ENCODE measurements around the gene ANO7.

The ANO7 gene

DNA sequence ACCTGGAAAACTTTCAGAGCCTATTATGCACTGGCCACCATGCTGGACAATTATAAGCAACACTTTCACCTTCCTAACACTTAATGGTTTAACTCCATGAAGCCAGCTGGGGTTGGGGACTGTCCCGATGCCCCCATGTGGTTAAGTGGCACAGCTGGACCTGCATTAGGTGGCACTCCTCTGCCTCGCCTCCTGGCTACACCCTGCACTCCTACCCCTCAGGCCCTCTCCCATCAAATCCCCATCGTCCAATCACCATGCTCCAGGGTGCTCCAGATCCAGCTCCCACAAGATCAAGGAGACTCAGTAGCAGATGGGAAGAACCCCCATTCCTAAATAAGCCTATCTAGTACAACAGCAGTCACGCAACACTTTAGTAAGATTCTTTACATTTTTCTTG, 73.2 kb downstream of the ANO7 start:
- no peak overlapping the region for H3K4me3 ChIP-seq (ENCODE audit: low read length)
- H3F3A ChIP-seq (ENCODE audit: insufficient read depth, low read length): no peaks in the 10 kb centered on the region
- H2AFZ ChIP-seq (ENCODE audit: low read length): no peak overlapping the region
- H3K4me2 ChIP-seq (ENCODE audit: low read depth, low read length): no peak overlapping the region
- no peak for DNase-seq
- no peaks in the 10 kb centered on the region for H3K9me2 ChIP-seq (replicated peaks; ENCODE audit: insufficient read depth, low read length)
- no peaks in the 10 kb centered on the region for H3K27me3 ChIP-seq (replicated peaks; ENCODE audit: insufficient read depth, low read length)
- H3K79me2 ChIP-seq (ENCODE audit: low read length): peaks cover 69% of the 10 kb centered on the region
- TF ChIP-seq EZH2phosphoT487 (IDR thresholded peaks at IDR 0.05; ENCODE audit: low read length): no peak
- TF ChIP-seq, protein P1, sequence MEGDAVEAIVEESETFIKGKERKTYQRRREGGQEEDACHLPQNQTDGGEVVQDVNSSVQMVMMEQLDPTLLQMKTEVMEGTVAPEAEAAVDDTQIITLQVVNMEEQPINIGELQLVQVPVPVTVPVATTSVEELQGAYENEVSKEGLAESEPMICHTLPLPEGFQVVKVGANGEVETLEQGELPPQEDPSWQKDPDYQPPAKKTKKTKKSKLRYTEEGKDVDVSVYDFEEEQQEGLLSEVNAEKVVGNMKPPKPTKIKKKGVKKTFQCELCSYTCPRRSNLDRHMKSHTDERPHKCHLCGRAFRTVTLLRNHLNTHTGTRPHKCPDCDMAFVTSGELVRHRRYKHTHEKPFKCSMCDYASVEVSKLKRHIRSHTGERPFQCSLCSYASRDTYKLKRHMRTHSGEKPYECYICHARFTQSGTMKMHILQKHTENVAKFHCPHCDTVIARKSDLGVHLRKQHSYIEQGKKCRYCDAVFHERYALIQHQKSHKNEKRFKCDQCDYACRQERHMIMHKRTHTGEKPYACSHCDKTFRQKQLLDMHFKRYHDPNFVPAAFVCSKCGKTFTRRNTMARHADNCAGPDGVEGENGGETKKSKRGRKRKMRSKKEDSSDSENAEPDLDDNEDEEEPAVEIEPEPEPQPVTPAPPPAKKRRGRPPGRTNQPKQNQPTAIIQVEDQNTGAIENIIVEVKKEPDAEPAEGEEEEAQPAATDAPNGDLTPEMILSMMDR (IDR thresholded peaks at IDR 0.05; ENCODE audit: low read length): no peak
- no peak for TF ChIP-seq EZH2 (optimal IDR thresholded peaks at IDR 0.05; ENCODE audit: low read depth, low read length)
- H3K9me3 ChIP-seq (replicated peaks; ENCODE audit: insufficient read depth, low read length): no peaks in the 10 kb centered on the region
- H3K4me1 ChIP-seq (ENCODE audit: low read length): no peaks in the 10 kb centered on the region
- no peak overlapping the region for H3K27ac ChIP-seq (ENCODE audit: low read length)
- H3K36me3 ChIP-seq (replicated peaks; ENCODE audit: insufficient read depth, low read length): peaks cover 9% of the 10 kb centered on the region
- H4K20me1 ChIP-seq (ENCODE audit: insufficient read depth, low read length): no peaks in the 10 kb centered on the region
- H3K9ac ChIP-seq (ENCODE audit: low read length): no peak overlapping the region

DNA sequence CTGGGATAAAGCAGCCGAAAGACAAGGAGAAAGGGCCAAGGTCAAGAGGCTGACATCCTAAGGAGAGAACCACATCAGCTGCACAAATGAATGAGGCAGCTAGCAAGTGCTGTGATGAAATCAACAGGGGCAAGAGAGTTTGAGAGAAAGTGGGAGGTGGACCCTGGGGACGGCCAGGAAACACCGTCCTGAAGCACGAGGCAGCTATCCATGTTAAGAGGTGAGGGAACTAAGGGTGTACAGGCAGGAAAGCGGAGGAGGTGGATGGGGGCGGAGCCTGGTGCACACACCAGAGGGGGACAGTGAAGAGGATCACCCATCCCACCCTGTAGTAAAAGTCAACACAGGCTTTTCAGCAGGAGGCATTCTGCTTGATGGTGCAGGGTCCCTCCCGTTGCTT, 74.6 kb downstream of the ANO7 start:
- no peak overlapping the region for H3K9ac ChIP-seq (ENCODE audit: low read length)
- no peak overlapping the region for H2AFZ ChIP-seq (ENCODE audit: low read length)
- H3K9me3 ChIP-seq (replicated peaks; ENCODE audit: insufficient read depth, low read length): no peaks in the 10 kb centered on the region
- DNase-seq: no peak
- no peaks in the 10 kb centered on the region for H3K4me1 ChIP-seq (ENCODE audit: low read length)
- H4K20me1 ChIP-seq (ENCODE audit: insufficient read depth, low read length): no peaks in the 10 kb centered on the region; the same call in 1 of the 2 replicates
- H3K27ac ChIP-seq (ENCODE audit: low read length): no peak overlapping the region
- no peaks in the 10 kb centered on the region for H3K27me3 ChIP-seq (replicated peaks; ENCODE audit: insufficient read depth, low read length)
- TF ChIP-seq EZH2 (optimal IDR thresholded peaks at IDR 0.05; ENCODE audit: low read depth, low read length): no peak
- TF ChIP-seq, protein P1 (IDR thresholded peaks at IDR 0.05; ENCODE audit: low read length): no peak
- TF ChIP-seq EZH2phosphoT487 (IDR thresholded peaks at IDR 0.05; ENCODE audit: low read length): no peak
- peaks cover 9% of the 10 kb centered on the region for H3K36me3 ChIP-seq (replicated peaks; ENCODE audit: insufficient read depth, low read length)
- H3K79me2 ChIP-seq (ENCODE audit: low read length): peaks cover 77% of the 10 kb centered on the region
- no peaks in the 10 kb centered on the region for H3K9me2 ChIP-seq (replicated peaks; ENCODE audit: insufficient read depth, low read length)
- no peak overlapping the region for H3K4me2 ChIP-seq (ENCODE audit: low read depth, low read length)
- H3K4me3 ChIP-seq (ENCODE audit: low read length): no peak overlapping the region
- H3F3A ChIP-seq (ENCODE audit: insufficient read depth, low read length): no peaks in the 10 kb centered on the region

DNA sequence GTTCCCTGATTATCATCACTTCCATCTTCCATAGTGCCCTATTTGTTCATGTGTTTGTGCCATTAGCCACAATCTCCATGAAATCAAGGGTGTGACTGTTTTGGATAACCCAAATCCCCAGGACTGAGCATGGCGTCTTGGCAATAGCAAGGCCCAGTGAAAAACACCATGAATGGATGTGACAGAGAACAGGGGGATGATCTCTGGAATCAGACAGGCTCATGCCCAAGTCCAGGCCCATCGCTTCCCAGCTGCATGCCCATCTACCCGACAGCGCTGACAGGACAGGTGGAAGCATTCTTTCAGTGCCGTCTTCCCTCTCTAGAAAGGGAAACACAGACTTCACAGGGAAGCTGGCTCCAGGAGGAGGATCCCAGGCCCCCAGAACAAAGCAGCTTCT, 77.0 kb downstream of the ANO7 start:
- H3F3A ChIP-seq (ENCODE audit: insufficient read depth, low read length): no peaks in the 10 kb centered on the region
- DNase-seq: no peak
- H3K79me2 ChIP-seq (ENCODE audit: low read length): peaks cover 83% of the 10 kb centered on the region
- H2AFZ ChIP-seq (ENCODE audit: low read length): no peak overlapping the region
- H3K4me3 ChIP-seq (ENCODE audit: low read length): no peak overlapping the region
- no peak overlapping the region for H3K9ac ChIP-seq (ENCODE audit: low read length)
- no peaks in the 10 kb centered on the region for H3K27me3 ChIP-seq (replicated peaks; ENCODE audit: insufficient read depth, low read length)
- H3K4me2 ChIP-seq (ENCODE audit: low read depth, low read length): no peak overlapping the region
- no peaks in the 10 kb centered on the region; the same call in 1 of the 2 replicates for H4K20me1 ChIP-seq (ENCODE audit: insufficient read depth, low read length)
- no peaks in the 10 kb centered on the region for H3K9me2 ChIP-seq (replicated peaks; ENCODE audit: insufficient read depth, low read length)
- TF ChIP-seq, protein P1 (IDR thresholded peaks at IDR 0.05; ENCODE audit: low read length): no peak
- TF ChIP-seq EZH2 (optimal IDR thresholded peaks at IDR 0.05; ENCODE audit: low read depth, low read length): no peak
- TF ChIP-seq EZH2phosphoT487 (IDR thresholded peaks at IDR 0.05; ENCODE audit: low read length): no peak
- peaks cover 9% of the 10 kb centered on the region for H3K36me3 ChIP-seq (replicated peaks; ENCODE audit: insufficient read depth, low read length)
- H3K9me3 ChIP-seq (replicated peaks; ENCODE audit: insufficient read depth, low read length): no peaks in the 10 kb centered on the region
- no peak overlapping the region for H3K27ac ChIP-seq (ENCODE audit: low read length)
- H3K4me1 ChIP-seq (ENCODE audit: low read length): 0 out of 2 replicates have a peak, but pooled peaks cover under 1% of the 10 kb centered on the region

Measured in MM.1S (cell line).